GM18517 (cell line): ENCODE results near the gene SEMA3G.

Experiments
- ATAC-seq: cut with Tn5 transposase; IDR thresholded peaks from one replicate; pipeline ENCODE4 v1.9.1; 2021; ENCODE audit warnings: mild to moderate bottlenecking, moderate library complexity; ENCODE audit not compliant: unreplicated experiment

Gene SEMA3G

DNA sequence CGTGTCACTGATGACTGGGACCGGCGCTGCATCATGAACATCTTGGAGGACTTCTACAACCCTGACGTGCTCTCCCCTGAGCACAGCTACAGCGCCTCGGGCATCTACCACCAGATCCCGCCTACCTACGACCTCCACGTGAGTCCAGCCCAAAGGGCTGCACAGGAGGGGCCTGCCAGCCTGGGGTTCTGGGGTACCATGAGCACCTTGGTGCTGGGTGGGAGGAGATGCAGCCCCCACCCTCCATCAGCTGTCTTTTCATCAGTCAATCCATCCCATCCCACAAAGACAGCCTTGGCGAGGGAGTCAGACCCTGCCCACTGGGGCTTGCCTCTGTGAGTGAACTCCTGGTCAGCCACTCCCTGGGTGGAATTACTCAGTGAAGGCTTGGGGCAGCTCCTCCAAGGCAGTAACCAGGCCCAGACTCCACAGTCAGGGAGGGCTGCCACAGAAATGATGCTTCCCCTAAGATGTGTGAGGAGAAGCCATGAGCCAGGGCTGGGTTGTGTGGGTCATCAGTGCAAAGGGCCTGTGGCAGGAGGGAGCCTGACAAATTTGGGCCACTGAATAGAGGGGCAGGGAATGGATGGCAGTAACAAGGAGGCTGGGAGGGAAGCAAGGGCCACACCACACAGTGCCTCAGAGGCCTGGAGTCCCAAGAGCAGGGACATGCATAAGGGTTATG is 47.9 kb downstream of the SEMA3G start:
- no peak for ATAC-seq

DNA sequence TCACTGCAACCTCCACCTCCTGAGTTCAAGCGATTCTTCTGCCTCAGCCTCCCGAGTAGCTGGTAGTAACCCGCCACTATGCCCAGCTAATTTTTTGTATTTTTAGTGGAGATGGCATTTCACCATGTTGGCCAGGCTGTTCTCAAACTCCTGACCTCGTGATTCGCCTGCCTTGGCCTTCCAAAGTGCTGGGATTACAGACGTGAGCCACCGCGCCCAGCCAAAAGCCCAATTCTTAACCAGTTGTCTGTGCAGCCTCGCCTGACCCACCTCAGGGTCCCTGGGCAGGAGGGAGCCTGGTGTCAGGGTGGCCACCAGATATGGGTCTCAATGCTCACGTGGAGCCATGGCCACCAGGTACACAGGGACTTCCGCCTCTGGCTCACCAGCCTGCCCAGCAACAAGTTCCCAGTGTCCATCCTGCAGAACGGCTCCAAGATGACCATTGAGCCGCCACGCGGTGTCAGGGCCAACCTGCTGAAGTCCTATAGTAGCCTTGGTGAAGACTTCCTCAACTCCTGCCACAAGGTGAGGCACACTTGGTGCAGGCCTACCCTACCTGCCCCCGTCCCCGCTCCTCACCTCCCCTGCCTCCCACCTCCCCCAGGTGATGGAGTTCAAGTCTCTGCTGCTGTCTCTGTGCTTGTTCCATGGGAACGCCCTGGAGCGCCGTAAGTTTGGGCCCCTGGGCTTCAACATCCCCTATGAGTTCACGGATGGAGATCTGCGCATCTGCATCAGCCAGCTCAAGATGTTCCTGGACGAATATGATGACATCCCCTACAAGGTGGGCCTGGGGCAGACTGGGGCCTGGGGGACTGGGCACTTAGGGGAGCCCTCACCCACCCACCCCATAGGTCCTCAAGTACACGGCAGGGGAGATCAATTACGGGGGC is 48.6 kb downstream of the SEMA3G start:
- no peak for ATAC-seq

DNA sequence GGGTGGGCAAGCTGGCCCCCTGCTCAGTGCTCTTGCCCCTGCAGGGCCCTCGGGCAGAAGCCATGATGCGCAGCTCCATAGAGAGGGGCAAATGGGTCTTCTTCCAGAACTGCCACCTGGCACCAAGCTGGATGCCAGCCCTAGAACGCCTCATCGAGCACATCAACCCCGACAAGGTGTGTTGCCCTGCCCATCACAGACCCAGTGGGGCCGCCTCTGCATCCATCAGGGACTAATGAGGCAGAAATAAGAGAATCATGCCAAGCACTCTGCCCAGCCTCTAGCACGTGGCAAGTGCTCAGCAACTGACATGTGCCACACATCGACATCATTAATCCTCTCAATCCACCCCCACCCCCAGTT is 49.4 kb downstream of the SEMA3G start:
- no peak for ATAC-seq

DNA sequence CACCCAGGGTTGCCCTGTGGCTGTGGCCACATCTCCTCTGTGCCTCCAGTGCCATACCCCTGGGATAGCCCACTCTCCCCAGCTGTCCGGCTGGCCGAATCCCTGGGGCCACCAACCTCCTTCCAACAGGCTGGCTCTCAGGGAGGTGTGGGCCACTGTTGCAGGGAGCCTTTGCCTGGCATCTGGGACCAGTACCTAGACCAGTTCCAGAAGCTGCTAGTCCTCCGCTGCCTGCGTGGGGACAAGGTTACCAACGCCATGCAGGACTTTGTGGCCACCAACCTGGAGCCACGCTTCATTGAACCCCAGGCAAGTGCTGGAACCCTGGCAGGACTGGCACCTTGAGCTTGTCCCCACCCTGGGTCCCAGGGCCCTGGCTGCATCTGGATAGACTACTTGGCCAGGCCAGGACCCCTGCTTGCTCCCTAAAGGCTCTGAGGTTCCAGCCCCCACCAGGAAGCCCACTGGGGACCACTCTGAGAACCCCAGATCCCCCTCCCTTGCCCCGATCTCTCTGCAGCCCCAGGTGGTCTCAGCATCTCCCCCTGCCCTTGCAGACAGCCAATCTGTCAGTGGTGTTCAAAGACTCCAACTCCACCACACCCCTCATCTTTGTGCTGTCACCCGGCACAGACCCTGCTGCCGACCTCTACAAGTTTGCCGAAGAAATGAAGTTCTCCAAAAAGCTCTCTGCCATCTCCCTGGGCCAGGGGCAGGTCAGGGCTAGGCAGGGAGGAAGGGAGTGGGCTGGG is 50.0 kb downstream of the SEMA3G start:
- no peak for ATAC-seq

DNA sequence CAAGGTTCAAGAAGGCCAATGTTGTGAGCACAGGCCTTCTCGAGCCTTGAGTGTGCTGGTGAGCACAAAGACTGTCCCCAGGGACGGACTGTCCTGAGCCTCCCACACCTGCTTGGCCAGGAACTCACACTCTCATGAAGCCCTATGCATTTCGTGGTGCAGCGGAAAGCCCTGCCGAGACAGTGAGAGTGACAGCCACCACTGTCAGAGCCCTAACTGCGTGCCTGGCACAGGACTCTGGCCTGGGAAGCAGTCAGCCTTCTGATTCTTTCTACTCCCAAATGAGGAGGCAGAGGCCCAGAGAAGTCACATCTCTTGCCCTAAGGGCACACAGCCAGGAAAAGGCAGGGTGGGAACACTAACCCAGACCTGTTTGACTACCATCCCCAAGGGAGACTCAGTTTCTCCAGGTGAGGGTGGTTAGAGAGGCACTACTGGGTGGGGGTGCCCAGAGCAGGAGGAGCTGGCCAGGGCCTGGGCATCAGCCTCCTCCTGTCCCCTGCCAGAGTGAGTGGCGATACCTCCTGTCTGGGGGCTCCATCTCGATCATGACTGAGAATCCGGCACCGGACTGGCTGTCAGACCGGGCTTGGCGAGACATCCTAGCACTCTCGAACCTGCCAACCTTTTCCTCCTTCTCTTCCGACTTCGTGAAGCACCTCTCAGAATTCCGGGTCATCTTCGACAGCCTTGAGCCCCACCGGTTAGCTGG is 50.8 kb downstream of the SEMA3G start:
- no peak for ATAC-seq

DNA sequence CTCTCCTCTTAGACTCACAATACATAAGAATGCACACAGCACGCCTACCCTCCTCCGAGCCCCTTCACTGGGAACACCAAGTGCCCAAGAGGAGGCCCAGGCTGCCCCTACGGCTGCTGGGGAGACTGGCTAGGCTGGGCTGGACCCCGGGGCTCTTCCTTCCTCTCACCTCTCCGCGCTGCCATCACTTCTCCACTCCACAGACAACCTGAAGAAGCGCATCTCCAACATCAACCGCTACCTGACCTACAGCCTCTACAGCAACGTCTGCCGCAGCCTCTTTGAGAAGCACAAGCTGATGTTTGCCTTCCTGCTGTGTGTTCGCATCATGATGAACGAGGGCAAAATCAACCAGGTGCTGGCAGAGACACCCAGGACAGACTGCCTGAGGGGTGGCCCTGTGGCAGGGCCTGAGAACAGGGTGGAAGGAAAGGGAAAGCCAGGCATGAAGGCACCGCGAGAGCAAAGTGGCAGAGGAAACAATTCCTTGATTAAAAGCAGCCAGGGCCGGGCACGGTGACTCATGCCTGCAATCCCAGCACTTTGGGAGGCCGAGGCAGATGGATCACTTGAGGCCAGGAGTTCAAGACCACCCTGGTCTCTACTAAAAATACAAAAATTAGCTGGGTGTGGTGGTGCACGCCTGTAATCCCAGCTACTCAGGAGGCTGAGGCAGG is 51.6 kb downstream of the SEMA3G start:
- no peak for ATAC-seq

DNA sequence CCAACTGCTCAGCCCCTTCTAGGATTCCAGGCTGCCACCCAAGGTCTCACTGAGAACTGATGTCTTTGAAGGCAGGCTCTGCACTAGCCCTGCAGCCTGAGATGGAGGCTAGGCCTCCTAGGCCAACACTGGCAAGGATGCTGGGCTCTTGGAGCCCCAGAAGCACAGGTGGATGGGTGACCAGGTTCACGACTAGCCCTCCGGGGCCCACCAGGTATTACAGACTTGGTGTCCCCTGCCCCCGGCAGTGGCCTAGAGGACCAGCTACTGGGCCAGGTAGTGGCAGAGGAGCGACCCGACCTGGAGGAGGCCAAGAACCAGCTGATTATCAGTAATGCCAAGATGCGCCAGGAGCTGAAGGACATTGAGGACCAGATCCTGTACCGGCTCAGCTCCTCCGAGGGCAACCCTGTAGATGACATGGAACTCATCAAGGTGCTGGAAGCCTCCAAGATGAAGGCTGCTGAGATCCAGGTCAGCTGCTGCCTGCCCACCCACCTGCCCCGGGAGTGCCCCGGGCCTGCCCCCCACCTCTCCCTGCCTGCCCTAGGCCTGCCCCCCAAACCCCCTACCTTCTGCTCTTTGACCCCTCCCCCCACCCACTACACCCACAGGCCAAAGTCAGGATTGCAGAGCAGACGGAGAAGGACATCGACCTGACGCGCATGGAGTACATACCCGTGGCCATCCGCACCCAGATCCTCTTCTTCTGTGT is 52.5 kb downstream of the SEMA3G start:
- ATAC-seq, result no peak

DNA sequence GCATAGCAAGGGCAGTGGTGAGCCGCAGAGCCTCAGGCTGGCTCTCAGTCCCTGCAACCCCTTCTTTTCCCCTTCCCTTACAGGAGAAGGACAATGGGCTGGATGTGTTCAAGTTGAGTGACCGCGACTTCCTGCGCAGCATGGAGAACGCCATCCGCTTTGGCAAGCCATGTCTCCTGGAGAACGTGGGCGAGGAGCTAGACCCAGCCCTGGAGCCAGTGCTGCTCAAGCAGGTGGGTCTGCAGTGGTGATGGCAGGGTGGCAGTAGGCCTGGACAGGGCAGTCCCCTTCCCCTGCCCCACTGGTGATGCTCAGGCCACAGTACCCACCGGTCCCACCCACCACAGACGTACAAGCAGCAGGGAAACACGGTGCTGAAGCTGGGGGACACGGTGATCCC is 53.8 kb downstream of the SEMA3G start:
- ATAC-seq, result no peak

DNA sequence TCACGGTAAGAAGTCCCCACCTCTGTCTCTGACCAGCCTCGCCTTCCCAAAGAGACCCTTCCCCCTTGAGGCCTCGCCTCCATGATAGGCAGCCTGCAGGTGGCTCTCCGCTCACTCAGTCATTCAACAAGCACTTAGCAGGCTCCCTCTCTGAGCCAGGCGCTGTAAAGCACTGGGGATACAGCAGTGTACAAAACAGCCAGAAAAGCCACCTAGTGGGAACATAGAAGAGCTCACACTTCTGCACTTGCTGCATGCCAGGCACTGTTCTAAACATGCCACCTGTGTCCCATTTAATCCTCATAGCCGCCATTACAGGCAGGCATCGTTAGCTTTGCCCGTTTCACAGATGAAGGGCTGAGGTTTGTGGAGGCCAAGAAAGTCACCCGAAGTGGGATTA is 56.0 kb downstream of the SEMA3G start:
- ATAC-seq, result no peak

DNA sequence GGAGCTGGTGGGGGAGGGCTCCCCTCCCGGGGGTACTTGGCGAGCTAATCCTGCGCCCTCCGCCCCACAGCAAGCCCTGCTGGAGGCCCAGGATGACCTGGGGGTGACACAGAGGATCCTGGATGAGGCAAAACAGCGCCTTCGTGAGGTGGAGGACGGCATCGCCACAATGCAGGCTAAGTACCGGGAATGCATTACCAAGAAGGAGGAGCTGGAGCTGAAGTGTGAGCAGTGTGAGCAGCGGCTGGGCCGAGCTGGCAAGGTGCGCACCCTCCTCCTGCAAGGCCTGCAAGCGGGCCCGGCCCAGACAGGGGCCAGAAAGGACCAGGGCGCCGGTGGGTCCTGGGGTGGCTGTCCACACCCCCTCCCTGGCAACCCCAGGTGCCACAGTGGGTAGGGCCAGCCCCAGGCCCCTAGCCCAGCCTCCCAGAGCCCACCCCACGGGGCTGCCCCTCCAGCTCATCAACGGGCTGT is 56.5 kb downstream of the SEMA3G start:
- no peak for ATAC-seq

DNA sequence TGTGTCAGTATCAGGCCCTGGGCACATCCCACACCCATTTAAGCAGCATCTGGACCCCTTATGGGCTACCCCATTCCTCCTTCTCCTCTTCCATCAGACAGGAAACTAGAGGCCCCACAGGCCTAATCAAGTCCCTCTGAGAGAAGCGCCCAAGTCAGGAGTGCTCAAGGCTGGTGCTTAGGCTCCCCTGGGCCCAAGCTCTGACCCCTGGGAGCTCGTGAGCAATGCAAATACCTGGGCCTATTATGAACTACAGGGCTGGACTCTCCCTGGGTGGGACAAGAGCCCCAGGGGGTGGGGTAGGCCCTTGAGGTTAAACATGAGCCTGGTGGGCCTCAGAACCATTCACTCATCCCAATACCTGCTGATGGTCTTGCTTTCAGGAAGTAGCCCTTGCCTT is 57.4 kb downstream of the SEMA3G start:
- ATAC-seq, result no peak

DNA sequence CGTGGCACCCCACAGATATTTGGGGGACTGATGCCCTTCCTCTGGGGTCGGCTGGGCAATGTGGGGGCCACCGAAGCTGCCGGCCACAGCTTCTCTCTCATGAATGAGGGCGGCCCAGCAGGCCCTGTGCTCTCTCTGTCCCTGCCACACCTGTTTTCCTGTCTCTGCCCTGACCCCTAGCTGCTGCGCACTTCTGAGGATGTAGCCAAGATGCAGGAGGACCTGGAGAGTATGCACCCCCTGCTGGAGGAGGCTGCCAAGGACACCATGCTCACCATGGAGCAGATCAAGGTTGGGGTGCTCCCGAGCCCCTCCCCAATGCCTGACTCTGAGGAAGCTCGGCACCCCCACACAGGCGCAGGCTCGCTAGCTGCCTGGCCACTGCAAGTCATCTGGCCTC is 59.7 kb downstream of the SEMA3G start:
- no peak for ATAC-seq

DNA sequence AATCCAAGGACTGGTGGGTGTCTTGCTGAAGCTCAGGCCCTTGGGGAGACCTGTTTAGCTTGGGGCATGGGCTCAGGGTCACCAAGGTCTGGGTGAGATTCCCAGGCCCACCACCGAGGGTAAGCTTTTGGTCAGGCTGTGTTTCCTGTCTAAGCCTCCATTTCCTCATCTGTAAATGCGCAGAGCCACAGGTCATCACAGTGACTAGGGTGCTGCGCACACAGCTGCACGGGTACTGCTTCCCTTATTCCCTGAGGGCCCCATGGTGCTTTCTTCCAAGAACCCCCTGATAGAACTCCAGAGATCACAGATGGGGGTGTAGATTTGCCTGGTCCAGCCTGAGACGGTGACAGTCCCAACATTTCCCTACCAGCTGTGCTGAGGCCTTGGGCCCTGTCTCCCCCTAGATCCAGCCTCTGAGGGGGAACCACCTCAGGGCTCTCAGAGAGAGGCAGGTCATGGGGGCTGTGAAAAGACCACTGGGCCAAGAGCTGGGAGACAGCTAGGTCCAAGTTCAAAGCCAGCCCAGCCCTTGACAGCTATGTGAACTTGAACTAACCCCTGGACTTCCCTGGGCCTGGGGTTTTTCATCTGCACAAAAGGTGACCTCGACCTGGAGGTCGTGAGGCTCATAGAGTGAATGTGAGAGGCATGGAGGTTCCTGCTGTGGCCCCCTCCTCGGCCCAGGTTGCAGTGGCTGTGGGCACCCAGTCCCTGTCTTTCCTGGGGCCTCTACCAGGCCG is 60.7 kb downstream of the SEMA3G start:
- no peak for ATAC-seq

DNA sequence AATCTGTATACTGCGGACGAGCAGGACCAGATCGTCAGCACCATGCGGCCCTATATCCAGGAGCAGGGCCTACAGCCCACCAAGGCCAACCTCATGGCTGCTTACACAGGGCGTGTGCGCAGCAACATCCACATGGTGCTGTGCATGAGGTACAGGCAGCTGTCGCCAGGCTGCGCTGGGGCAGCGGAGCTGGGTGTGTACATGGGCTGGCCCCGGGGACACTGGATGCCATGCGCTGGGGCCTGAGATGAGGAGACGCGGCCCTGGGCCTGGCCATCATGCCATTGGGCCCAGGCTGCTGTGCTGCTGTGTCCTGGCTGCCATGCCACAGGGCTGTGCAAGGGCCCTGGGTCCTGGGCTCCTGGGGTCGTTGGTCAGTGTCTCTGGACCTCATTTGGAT is 61.5 kb downstream of the SEMA3G start:
- no peak for ATAC-seq
